ENCODE measurements around the gene JAZF1.

DNA sequence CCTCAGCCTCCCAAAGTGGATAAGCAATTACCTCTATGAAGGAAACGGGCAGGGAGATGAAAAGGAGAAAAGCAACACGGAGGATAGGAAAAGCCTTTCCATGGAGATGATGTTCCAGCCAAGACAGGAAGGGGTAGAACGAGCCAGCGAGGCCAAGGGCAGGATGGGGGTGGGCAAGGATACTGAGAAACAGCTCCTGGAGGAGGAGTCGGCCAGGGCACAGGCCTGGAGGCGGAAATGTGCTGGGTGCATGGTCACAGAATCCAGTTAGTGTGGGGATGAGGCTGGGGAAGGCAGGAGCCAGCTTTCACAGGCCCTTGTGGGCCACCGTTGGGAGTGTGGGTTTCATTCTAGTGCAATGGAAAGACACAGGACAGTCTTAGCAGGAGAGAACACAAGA is 162.6 kb downstream of the JAZF1 start:
- TF ChIP-seq CTCF (IDR thresholded peaks at IDR 0.05; ENCODE audit: low read depth, low read length, poor library complexity, severe bottlenecking): no peak
- TF ChIP-seq EZH2phosphoT487 (IDR thresholded peaks at IDR 0.05; ENCODE audit: borderline replicate concordance, low read length): no peak

Measured in DOHH2 (cell line).